WTC11 (cell line): ENCODE data around the gene ST3GAL6.

Experiments used
- ETV6 ChIP-seq: sonication (generic); formaldehyde crosslinking; IDR thresholded peaks from 2 replicates; pipeline ENCODE4 v1.8.1; 2022; ENCODE audit warnings: mild to moderate bottlenecking, missing genetic modification reagents
- GTF2I ChIP-seq: fragments of 250-450 bp; sonication (Bioruptor Pico); conservative IDR thresholded peaks from 2 replicates; pipeline ENCODE4 v1.4.0; 2021; ENCODE audit warnings: mild to moderate bottlenecking
- JUN ChIP-seq: sonication (generic); formaldehyde crosslinking; IDR thresholded peaks from 2 replicates; pipeline ENCODE4 v1.8.0; 2023; ENCODE audit warnings: mild to moderate bottlenecking, missing genetic modification reagents
- SP1 ChIP-seq: sonication (generic); formaldehyde crosslinking; conservative IDR thresholded peaks from 2 replicates; pipeline ENCODE4 v1.8.1; 2022; ENCODE audit warnings: missing genetic modification reagents
- ZNF232 ChIP-seq: sonication (generic); formaldehyde crosslinking; IDR thresholded peaks from 2 replicates; pipeline ENCODE4 v1.8.0; 2022; ENCODE audit warnings: mild to moderate bottlenecking, missing genetic modification reagents
- TF ChIP-seq, protein P1 (sequence below): fragments of 250-450 bp; sonication (Bioruptor Pico); IDR thresholded peaks from 2 replicates; pipeline ENCODE4 v1.9.0; 2021; ENCODE audit warnings: mild to moderate bottlenecking, borderline replicate concordance
- TF ChIP-seq, protein P2 (sequence below): fragments of 200-600 bp; IDR thresholded peaks from 2 replicates; pipeline ENCODE4 v1.8.0; 2022; ENCODE audit warnings: antibody characterized with exemption
- TF ChIP-seq, protein P3 (sequence below): sonication (generic); formaldehyde crosslinking; IDR thresholded peaks from 2 replicates; pipeline ENCODE4 v1.8.1; 2023; ENCODE audit warnings: mild to moderate bottlenecking, missing genetic modification reagents, moderate library complexity
- TF ChIP-seq, protein P4 (sequence below): sonication (generic); formaldehyde crosslinking; conservative IDR thresholded peaks from 2 replicates; pipeline ENCODE4 v1.8.1; 2023; ENCODE audit warnings: mild to moderate bottlenecking, low read depth, missing genetic modification reagents, moderate library complexity
- TF ChIP-seq, protein P5 (sequence below): sonication (generic); formaldehyde crosslinking; IDR thresholded peaks from 2 replicates; pipeline ENCODE4 v1.8.0; 2022; ENCODE audit warnings: mild to moderate bottlenecking, missing genetic modification reagents

DNA sequence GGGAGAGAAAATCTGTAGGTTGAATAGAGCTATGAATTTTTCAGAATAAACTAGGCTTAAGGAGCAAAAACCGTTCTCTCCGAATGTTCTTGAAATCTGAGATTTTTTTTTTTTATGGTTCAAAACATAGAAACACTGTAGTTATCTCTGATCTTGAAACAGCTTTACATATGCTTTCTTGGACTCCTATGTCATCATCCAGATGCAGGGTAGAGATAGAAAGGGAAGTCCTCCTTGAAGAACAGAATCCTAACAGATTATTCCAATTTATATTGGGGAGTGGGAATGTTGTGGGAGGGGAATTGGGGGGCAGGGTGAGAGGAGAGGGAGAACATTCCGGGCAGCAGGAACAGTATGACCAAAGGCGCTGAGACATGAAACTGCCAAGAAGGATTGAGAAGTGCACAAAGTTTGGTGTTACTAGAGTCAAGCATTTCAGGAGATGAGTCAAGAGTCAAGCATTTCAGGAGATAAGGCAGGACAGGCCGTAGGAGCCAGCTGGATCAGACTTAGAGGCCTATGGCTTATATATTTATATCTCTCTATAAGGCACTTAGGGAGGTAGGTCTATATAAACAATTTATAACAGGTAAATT is 21.9 kb upstream of the ST3GAL6 start:
- TF ChIP-seq, protein P1, sequence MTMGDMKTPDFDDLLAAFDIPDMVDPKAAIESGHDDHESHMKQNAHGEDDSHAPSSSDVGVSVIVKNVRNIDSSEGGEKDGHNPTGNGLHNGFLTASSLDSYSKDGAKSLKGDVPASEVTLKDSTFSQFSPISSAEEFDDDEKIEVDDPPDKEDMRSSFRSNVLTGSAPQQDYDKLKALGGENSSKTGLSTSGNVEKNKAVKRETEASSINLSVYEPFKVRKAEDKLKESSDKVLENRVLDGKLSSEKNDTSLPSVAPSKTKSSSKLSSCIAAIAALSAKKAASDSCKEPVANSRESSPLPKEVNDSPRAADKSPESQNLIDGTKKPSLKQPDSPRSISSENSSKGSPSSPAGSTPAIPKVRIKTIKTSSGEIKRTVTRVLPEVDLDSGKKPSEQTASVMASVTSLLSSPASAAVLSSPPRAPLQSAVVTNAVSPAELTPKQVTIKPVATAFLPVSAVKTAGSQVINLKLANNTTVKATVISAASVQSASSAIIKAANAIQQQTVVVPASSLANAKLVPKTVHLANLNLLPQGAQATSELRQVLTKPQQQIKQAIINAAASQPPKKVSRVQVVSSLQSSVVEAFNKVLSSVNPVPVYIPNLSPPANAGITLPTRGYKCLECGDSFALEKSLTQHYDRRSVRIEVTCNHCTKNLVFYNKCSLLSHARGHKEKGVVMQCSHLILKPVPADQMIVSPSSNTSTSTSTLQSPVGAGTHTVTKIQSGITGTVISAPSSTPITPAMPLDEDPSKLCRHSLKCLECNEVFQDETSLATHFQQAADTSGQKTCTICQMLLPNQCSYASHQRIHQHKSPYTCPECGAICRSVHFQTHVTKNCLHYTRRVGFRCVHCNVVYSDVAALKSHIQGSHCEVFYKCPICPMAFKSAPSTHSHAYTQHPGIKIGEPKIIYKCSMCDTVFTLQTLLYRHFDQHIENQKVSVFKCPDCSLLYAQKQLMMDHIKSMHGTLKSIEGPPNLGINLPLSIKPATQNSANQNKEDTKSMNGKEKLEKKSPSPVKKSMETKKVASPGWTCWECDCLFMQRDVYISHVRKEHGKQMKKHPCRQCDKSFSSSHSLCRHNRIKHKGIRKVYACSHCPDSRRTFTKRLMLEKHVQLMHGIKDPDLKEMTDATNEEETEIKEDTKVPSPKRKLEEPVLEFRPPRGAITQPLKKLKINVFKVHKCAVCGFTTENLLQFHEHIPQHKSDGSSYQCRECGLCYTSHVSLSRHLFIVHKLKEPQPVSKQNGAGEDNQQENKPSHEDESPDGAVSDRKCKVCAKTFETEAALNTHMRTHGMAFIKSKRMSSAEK (CRISPR knock-in tag) = no peak
- TF ChIP-seq GTF2I (no peak), JUN (CRISPR knock-in tag) (no peak), SP1 (CRISPR knock-in tag) (no peak), ETV6 (CRISPR knock-in tag) (no peak), ZNF232 (CRISPR knock-in tag) (no peak)
- TF ChIP-seq, protein P2, sequence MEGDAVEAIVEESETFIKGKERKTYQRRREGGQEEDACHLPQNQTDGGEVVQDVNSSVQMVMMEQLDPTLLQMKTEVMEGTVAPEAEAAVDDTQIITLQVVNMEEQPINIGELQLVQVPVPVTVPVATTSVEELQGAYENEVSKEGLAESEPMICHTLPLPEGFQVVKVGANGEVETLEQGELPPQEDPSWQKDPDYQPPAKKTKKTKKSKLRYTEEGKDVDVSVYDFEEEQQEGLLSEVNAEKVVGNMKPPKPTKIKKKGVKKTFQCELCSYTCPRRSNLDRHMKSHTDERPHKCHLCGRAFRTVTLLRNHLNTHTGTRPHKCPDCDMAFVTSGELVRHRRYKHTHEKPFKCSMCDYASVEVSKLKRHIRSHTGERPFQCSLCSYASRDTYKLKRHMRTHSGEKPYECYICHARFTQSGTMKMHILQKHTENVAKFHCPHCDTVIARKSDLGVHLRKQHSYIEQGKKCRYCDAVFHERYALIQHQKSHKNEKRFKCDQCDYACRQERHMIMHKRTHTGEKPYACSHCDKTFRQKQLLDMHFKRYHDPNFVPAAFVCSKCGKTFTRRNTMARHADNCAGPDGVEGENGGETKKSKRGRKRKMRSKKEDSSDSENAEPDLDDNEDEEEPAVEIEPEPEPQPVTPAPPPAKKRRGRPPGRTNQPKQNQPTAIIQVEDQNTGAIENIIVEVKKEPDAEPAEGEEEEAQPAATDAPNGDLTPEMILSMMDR = no peak
- TF ChIP-seq, protein P3, sequence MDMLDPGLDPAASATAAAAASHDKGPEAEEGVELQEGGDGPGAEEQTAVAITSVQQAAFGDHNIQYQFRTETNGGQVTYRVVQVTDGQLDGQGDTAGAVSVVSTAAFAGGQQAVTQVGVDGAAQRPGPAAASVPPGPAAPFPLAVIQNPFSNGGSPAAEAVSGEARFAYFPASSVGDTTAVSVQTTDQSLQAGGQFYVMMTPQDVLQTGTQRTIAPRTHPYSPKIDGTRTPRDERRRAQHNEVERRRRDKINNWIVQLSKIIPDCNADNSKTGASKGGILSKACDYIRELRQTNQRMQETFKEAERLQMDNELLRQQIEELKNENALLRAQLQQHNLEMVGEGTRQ = no peak
- TF ChIP-seq, protein P4, sequence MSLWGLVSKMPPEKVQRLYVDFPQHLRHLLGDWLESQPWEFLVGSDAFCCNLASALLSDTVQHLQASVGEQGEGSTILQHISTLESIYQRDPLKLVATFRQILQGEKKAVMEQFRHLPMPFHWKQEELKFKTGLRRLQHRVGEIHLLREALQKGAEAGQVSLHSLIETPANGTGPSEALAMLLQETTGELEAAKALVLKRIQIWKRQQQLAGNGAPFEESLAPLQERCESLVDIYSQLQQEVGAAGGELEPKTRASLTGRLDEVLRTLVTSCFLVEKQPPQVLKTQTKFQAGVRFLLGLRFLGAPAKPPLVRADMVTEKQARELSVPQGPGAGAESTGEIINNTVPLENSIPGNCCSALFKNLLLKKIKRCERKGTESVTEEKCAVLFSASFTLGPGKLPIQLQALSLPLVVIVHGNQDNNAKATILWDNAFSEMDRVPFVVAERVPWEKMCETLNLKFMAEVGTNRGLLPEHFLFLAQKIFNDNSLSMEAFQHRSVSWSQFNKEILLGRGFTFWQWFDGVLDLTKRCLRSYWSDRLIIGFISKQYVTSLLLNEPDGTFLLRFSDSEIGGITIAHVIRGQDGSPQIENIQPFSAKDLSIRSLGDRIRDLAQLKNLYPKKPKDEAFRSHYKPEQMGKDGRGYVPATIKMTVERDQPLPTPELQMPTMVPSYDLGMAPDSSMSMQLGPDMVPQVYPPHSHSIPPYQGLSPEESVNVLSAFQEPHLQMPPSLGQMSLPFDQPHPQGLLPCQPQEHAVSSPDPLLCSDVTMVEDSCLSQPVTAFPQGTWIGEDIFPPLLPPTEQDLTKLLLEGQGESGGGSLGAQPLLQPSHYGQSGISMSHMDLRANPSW (CRISPR knock-in tag) = no peak
- TF ChIP-seq, protein P5, sequence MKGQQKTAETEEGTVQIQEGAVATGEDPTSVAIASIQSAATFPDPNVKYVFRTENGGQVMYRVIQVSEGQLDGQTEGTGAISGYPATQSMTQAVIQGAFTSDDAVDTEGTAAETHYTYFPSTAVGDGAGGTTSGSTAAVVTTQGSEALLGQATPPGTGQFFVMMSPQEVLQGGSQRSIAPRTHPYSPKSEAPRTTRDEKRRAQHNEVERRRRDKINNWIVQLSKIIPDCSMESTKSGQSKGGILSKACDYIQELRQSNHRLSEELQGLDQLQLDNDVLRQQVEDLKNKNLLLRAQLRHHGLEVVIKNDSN (CRISPR knock-in tag) = no peak
